ENCODE data around the gene C16orf54.
"Not testable (repeated sequence)": the region's sequence is repeated elsewhere in the genome, so short reads cannot be mapped to it uniquely, and the experiment has no call there.

Gene C16orf54

GRCh38 chr16:29737713-29738112, 8.1 kb downstream of the C16orf54 start:
- TF ChIP-seq, protein P1, sequence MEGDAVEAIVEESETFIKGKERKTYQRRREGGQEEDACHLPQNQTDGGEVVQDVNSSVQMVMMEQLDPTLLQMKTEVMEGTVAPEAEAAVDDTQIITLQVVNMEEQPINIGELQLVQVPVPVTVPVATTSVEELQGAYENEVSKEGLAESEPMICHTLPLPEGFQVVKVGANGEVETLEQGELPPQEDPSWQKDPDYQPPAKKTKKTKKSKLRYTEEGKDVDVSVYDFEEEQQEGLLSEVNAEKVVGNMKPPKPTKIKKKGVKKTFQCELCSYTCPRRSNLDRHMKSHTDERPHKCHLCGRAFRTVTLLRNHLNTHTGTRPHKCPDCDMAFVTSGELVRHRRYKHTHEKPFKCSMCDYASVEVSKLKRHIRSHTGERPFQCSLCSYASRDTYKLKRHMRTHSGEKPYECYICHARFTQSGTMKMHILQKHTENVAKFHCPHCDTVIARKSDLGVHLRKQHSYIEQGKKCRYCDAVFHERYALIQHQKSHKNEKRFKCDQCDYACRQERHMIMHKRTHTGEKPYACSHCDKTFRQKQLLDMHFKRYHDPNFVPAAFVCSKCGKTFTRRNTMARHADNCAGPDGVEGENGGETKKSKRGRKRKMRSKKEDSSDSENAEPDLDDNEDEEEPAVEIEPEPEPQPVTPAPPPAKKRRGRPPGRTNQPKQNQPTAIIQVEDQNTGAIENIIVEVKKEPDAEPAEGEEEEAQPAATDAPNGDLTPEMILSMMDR (IDR thresholded peaks at IDR 0.05; ENCODE audit: low read depth, low read length), result no peak

DNA sequence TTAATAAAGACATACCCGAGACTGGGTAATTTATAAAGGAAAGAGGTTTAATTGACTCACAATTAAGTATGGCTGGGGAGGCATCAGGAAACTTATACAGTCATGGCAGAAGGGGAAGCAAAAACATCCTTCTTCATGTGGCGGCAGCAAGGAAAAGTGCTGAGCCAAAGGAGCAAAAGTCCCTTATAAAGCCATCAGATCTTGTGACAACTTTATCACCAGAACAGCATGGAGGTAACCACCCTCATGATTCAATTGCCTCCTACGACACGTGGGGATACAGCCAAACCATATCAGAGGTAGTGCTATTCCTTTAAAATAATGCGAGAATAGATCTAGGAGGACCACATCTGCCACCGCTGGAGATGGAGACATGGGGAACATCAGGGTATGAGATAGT, 9.0 kb downstream of the C16orf54 start:
- TF ChIP-seq, protein P1 (IDR thresholded peaks at IDR 0.05; ENCODE audit: low read depth, low read length), result no peak
- DNase-seq (ENCODE audit: extremely low read depth, low read depth), result no peak

More at GRCh38 chr16:29737713-29738112, 8.1 kb downstream of the C16orf54 start:
- no peak for DNase-seq (ENCODE audit: extremely low read depth, low read depth)

DNA sequence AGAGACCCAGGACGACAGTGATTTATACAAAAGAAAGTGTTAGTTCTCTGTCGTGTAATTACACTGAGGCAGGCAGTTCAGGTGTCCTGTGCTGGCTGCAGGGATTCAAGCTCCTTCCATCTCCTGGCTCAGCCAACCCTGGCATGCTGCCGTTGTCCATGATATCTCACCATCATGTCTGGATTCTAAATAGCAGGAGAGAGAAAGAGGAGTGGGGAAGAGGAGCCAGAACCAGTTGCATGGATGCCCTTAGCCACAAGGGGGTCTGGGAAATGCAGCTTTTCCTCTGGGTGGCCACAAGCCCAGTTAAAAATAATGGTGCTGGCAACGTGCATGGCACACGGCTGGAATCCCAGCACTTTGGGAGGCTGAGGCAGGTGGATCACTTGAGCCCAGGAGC, 9.7 kb downstream of the C16orf54 start:
- TF ChIP-seq, protein P1 (IDR thresholded peaks at IDR 0.05; ENCODE audit: low read depth, low read length), result no peak
- no peak for DNase-seq (ENCODE audit: extremely low read depth, low read depth)

DNA sequence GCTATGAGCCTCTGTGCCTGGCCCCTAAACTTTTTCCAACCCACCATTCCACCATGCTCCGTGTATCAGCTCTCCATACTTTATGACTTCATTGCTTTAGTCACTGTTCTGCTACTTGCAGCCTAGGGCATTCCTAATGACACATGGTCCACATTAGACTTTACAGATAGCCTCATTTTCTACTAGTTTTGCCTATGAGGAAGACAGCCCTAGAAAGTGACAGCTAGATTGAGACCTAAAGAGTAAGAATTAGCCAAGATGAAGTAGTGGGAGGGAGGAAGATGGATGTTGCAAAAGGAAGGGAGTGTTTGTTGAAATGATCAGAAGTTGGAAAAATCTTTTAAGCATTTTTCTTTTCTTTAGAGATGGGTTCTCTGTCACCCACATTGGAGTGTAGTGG, 11.0 kb downstream of the C16orf54 start:
- TF ChIP-seq, protein P1 (IDR thresholded peaks at IDR 0.05; ENCODE audit: low read depth, low read length), result no peak
- no peak for DNase-seq (ENCODE audit: extremely low read depth, low read depth)

DNA sequence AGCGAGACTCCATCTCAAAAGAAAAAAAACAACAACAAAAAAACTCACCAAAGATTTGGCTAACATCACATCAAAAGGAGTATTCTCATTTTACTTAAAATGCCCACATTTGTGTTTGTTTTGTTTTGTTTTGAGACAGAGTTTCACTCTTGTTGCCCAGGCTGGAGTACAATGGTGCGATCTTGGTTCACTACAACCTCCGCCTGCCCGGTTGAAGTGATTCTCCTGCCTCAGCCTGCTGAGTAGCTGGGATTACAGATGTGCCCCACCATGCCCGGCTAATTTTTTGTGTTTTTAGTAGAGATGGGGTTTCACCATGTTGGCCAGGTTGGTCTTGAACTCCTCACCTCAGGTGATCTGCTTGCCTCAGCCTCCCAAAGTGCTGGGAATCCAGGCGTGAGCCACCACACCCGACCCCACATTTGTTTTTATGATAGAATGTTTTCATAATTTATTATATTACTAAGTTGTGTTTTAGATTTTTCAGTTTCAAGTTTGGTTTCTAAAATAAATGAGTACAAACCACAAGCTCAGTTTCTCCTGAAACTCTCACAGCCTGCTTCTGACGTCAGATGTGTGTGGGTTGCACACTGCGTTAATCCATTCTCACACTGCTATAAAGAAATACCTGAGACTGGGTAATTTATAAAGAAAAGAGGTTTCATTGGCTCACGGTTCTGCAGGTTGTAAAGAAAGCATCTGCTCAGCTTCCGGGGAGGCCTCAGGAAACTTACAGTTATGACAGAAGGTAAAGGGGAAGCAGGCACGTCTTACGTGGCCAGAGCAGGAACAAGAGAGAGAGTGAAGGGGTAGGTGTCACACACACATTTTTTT, 13.8 kb downstream of the C16orf54 start:
- DNase-seq (ENCODE audit: extremely low read depth, low read depth), result not testable (repeated sequence)

DNA sequence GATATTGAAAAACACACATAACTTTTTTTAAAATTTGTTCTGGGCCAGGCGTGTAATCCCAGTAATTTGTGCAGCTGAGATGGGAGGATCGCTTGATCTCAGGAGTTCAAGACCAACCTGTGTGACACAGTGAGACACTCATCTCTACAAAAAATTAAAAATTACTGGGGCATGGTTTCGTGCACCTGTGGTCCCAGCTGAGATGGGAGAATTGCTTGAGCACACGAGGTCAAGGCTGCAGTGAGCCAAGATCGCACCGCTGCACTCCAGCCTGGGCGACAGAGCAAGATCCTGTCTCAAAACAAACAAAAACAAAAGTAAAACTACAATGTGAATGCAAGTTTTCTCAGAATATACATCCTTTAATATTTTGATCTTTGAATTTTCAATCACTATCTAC, 15.1 kb downstream of the C16orf54 start:
- TF ChIP-seq, protein P1 (IDR thresholded peaks at IDR 0.05; ENCODE audit: low read depth, low read length), result no peak
- DNase-seq (ENCODE audit: extremely low read depth, low read depth), result no peak

DNA sequence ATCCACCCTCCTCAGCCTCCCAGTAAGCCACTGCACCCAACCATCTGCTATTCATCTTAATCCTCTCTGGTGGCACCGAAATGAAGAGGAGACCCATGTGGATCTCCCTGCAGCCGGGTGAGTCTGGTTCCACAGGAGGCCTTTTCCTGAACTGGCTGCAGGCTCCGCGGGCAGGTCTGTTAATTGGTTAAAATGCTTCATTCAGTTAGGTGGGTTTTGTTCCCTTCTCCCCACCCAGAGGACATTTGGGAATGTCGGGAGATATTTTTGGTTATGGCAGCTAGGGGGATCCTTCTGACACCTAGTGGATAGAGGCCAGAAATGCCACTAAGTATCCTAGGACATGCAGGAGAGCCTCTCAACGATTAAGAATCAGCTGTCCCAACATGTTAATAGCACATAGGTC, 16.7 kb downstream of the C16orf54 start:
- TF ChIP-seq, protein P1 (IDR thresholded peaks at IDR 0.05; ENCODE audit: low read depth, low read length), result peak; percentile 75
- DNase-seq (ENCODE audit: extremely low read depth, low read depth), result no peak

DNA sequence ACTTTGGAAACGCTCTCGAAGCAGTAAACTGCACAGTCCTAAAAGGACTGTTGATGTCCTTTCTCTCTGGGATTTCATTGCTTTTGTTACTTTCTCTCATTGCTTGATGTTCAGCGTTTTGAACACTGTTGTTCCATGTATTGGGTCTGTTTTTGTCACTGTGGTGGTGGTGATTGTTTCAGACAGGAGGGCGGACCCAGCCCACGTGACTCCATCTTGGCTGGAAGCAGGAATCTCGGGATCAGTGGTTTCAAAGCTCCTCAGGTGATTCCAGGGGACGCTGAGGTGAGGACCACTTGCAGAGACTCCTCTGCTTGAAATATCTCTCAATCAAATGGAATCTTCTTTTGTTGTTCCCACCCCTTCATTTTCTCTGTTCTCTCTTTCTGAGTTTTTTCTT, 18.3 kb downstream of the C16orf54 start:
- TF ChIP-seq, protein P1 (IDR thresholded peaks at IDR 0.05; ENCODE audit: low read depth, low read length), result no peak
- no peak for DNase-seq (ENCODE audit: extremely low read depth, low read depth)

Data from AG09319 (cell line).